Measurements from ENCODE around the gene DENND5B.
"Not testable (repeated sequence)": the region's sequence is repeated elsewhere in the genome, so short reads cannot be mapped to it uniquely, and the experiment has no call there.

DENND5B gene

GRCh38 chr12:31536672-31537071 is 54.3 kb downstream of the DENND5B start:
- DNase-seq = no peak

GRCh38 chr12:31533470-31533869 is 57.5 kb downstream of the DENND5B start:
- no peak for DNase-seq

DNA sequence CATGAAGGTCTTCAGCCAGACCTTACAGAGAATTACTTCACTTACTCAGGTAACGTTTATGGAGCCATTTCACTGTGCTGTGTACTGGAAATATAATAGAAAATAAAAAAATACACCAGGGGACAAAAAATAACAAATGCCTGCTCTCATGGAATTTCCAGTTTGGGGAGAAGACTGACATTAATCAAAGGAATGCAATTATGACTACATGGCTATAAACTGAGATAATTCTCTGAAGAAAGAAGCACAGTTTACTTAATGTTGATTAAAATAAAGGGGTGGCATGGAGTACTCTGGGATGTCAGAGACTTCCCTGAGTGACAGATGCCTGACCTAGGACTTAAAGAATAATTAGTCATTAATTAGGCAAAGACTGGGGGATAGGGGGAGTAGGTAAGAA is 59.0 kb downstream of the DENND5B start:
- DNase-seq = no peak

DNA sequence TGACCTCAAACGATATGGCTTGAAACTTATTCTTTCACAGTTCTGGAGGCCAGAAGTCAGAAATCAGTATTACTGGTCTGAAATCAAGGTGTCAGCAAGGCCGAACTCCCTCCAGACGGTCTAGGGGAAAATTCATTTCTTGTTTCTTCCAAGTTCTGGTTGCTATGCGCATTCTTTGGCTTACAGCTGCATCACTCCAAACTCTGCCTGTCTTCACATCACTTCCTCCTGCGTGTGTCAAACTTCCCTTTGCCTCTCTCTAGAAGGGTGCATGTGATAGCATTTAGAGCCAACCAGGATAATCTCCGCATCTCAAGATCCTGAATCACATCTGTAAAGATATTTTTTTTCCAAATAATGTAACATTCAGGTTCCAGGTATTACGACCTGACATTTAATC is 62.8 kb downstream of the DENND5B start:
- no peak for DNase-seq

- DNase-seq = no peak
Measured at GRCh38 chr12:31527083-31527482, 63.9 kb downstream of the DENND5B start.

DNA sequence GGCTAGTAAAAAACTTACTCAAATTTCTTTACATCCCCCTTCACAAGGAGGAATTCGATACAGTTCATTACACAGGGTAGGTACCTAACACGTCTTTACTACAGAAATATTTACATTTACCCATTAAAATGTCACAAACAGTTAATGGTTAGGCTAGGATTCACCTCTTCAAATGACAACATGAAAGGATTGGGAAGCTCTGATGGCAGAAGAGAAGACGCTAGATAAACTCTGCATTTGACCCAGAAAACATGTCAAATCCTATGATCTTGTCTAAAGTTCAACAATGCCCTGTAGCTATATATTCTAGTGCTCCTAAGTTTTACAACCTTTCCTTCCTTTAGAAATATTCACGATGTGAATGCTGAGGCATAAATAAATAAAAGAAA is 64.8 kb downstream of the DENND5B start:
- no peak for DNase-seq

GRCh38 chr12:31525496-31526157 is 65.3 kb downstream of the DENND5B start:
- DNase-seq = no peak

GRCh38 chr12:31524791-31525495 is 66.0 kb downstream of the DENND5B start:
- no peak for DNase-seq

DNA sequence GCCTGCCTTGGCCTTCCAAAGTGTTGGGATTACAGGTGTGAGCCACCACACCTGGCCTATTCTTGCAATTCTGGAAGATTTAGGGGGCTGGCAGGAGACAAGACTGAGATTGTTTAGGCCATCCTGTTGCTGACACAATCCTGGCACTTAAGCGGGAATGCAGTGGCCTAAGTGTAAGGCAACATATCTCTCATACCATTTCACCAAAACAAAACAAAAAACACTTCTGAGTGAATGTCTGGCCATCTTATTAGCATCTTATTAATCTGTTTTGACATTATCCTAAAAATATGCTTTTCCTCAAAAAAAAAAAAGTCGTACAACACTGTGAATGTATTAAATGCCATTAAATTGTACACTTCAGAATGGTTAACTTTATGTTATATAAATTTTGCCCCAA is 67.6 kb downstream of the DENND5B start:
- no peak for DNase-seq

DNA sequence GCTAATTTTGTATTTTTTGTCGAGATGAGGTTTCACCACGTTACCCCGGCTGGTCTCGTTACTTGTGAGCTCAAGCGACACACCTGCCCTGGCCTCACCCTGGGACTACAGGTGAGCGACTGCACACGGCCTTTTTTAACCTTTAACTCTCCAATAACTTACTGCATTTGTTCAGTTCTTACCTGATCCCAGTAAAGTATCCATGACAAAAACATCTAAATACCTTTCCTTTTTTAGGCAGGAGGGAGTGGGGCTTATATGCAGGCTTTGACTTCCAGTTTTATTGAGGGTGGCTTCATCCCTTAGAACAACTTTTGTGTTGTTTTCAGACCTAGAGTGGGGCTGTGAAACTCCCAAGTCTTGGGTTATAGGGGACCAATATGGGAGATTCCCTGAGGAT is 68.3 kb downstream of the DENND5B start:
- no peak for DNase-seq

DNA sequence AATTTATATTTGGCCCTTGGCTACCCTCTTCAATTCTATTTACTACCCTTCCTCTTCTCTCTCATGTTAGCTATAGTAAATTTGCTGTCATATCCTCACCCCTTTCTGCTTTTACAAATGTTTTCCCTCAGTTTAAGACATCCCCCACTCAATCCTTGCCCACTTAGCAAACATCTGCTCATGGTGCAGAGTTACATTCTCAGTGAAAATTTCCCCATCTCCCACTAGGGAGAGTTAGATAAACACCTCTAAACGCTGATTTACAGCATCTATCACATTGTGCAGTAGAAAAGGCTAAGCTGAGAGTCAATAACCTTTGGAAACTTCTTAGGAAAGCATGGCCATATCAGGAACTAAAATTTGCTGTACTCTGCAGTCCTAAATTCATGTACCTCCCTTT is 69.0 kb downstream of the DENND5B start:
- no peak for DNase-seq

DNA sequence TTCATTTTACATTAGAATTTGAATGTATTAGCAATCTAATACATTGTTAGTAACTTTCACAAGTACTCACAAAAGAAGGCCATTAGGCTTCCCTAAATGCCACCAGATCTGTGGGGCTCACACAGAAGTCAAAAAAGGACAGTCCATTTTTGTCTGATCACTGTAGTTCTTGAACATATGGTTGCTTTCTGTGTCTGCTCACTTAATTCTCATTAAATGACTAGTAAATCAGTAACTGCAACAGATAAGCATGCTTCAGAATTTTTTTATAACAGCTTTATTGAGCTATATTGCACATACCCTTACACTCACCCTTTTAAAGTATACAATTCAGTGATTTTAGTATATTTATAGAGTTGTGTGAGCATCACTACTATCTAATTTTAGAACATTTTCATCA is 71.4 kb downstream of the DENND5B start:
- no peak for DNase-seq

GRCh38 chr12:31518680-31519227 is 72.2 kb downstream of the DENND5B start:
- no peak for DNase-seq

- DNase-seq = no peak
Measured at GRCh38 chr12:31517994-31518393, 72.9 kb downstream of the DENND5B start.

GRCh38 chr12:31516702-31517101 is 74.2 kb downstream of the DENND5B start:
- DNase-seq = no peak

DNA sequence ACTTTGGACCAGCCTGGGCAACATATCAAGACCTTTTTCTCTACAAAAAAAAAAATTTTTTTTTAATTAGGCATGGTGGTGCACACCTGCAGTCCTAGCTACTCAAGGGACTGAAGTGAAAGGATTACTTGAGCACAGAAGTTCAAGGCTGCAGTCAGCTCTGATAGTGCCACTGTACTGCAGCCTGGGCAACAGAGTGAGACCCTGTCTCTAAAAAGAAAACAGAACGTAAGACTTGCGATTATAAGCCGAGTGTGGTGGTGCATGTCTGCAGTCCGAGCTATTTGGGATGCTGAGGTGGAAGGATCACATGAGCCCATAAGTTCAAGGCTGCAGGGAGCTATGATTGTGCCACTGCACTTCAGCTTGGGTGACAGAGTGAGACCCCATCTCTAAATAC is 76.0 kb downstream of the DENND5B start:
- no peak for DNase-seq

DNA sequence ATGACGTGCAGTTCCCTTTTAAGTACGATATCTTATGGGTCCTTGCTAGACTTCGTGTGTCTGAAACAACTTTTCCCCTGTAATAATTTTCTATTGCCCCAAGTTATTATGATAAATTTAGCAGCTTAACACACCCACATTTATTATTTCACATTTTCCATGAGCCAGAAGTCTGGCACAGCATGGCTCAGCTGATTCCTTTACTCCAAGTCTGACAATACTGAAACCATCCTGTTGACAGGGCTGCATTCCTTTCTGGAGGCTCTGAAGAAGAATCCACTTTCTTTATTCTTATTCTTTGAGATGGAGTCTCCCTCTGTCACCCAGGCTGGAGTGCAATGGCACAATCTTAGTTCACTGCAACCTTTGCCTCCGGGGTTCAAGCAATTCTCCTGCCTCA is 80.9 kb downstream of the DENND5B start:
- no peak for DNase-seq

GRCh38 chr12:31508436-31509150 is 82.3 kb downstream of the DENND5B start:
- DNase-seq = no peak

DNA sequence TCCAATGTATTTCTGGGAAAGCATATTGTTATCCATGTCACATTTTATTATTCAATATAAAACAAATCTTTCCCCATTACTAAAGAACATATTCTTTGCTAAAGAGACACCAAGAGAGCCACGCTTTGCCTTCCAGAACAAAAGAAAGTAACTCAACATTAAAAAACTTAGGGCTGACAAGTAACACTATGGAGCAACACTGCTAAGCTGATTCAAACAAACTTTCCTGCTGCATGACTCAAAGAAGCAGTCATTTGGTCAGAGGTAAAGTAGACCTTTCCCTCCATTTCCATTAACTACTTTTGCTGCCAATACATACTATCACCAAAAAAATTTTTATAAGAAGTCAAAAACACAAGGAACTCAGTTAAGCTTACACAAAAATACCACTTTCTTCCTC is 83.0 kb downstream of the DENND5B start:
- no peak for DNase-seq

DNA sequence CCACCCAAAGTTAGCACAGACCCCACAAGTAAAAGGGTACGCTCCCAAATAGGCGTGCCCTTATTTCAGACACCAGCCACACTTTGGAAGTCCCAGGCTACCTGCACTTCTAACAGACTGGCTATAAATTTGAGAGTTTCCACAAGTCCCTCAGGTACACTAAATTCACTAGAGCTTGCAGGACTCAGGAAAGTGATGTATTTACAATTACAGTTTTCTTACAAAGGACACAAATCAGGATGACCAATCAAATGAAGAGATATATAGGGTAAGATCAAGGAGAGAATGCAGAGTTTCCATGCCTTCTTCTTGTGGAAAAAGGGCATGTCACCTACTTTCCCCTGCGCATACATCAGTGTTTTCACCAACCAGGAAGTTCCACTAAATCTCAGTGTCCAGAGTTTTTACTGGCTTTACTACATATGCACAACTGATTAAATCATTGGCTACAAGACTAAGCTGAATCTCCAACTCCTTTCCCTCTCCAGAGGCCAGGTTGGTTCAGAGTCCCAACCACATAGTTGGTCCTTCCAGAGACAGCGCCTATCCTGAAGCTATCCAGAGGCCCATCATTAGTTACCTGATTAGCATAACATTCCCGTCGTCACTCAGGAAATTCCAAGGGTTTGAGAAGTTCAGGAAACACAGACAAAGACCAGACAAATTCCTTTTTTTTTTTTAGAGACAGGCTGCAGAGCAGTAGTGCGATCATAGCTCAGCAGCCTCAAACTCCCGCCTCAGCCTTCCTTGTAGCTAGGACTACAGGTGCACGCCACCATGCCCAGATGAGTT is 84.2 kb downstream of the DENND5B start:
- DNase-seq = no peak

GRCh38 chr12:31504625-31505222 is 86.2 kb downstream of the DENND5B start:
- no peak for DNase-seq

DNA sequence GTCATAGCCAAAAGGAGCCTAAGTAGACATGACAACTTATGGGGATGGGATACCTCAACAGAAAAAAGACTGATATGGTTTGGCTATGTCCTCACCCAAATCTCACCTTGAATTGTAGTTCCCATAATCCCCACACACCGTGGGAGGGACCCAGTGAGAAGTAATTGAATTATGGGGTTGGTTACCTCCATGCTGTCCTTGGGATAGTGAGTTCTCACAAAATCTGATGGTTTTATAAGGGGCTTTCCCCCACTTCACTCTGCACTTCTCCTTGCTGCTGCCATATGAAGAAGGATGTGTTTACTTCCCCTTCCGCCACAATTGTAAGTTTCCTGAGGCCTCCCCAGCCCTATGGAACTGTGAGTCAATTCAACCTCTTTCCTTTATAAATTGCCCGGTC is 89.9 kb downstream of the DENND5B start:
- not testable (repeated sequence) for DNase-seq

- DNase-seq = no peak
Measured at GRCh38 chr12:31499567-31499966, 91.4 kb downstream of the DENND5B start.
